ENCODE data around the gene GHR. TPM values are rescaled to one million over a fixed set of nuclear protein-coding genes. Genes with fewer than 3 reads are reported as not detected.

Gene GHR
- total RNA-seq, 1 donor from 2014 or later = 1.3 TPM

- Histone ChIP-seq H3K36me3 (ENCODE audit: control insufficient read depth, insufficient read depth, low read length) (no peaks in the 10 kb centered on the region), H3K4me3 (ENCODE audit: low read depth, low read length) (no peak overlapping the region), H3K27me3 (ENCODE audit: control insufficient read depth, insufficient read depth, low read length) (no peaks in the 10 kb centered on the region)
- TF ChIP-seq, protein P1, sequence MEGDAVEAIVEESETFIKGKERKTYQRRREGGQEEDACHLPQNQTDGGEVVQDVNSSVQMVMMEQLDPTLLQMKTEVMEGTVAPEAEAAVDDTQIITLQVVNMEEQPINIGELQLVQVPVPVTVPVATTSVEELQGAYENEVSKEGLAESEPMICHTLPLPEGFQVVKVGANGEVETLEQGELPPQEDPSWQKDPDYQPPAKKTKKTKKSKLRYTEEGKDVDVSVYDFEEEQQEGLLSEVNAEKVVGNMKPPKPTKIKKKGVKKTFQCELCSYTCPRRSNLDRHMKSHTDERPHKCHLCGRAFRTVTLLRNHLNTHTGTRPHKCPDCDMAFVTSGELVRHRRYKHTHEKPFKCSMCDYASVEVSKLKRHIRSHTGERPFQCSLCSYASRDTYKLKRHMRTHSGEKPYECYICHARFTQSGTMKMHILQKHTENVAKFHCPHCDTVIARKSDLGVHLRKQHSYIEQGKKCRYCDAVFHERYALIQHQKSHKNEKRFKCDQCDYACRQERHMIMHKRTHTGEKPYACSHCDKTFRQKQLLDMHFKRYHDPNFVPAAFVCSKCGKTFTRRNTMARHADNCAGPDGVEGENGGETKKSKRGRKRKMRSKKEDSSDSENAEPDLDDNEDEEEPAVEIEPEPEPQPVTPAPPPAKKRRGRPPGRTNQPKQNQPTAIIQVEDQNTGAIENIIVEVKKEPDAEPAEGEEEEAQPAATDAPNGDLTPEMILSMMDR (IDR thresholded peaks at IDR 0.05; ENCODE audit: insufficient read depth, low read length, severe bottlenecking) = no peak
- FAIRE-seq = no peak
- no peak for DNase-seq (ENCODE audit: low read depth)
These were observed 33.1 kb upstream of the GHR start for GRCh38 chr5:42390115-42390514.

GRCh38 chr5:42392917-42393316 is 30.3 kb upstream of the GHR start:
- FAIRE-seq = no peak
- TF ChIP-seq, protein P1 (IDR thresholded peaks at IDR 0.05; ENCODE audit: insufficient read depth, low read length, severe bottlenecking) = no peak
- H3K27me3 ChIP-seq (ENCODE audit: control insufficient read depth, insufficient read depth, low read length) = no peaks in the 10 kb centered on the region
- DNase-seq (ENCODE audit: low read depth) = no peak
- H3K4me3 ChIP-seq (ENCODE audit: low read depth, low read length) = no peak overlapping the region
- no peaks in the 10 kb centered on the region for H3K36me3 ChIP-seq (ENCODE audit: control insufficient read depth, insufficient read depth, low read length)

- Histone ChIP-seq H3K36me3 (ENCODE audit: control insufficient read depth, insufficient read depth, low read length) (no peaks in the 10 kb centered on the region), H3K4me3 (ENCODE audit: low read depth, low read length) (no peak overlapping the region), H3K27me3 (ENCODE audit: control insufficient read depth, insufficient read depth, low read length) (no peaks in the 10 kb centered on the region)
- DNase-seq (ENCODE audit: low read depth) (no peak), FAIRE-seq (no peak)
- TF ChIP-seq, protein P1 (IDR thresholded peaks at IDR 0.05; ENCODE audit: insufficient read depth, low read length, severe bottlenecking) = no peak
These were observed 27.1 kb upstream of the GHR start for GRCh38 chr5:42396111-42396510.

- no peak for FAIRE-seq
- TF ChIP-seq, protein P1 (IDR thresholded peaks at IDR 0.05; ENCODE audit: insufficient read depth, low read length, severe bottlenecking) = no peak
- no peak for DNase-seq (ENCODE audit: low read depth)
- no peaks in the 10 kb centered on the region for H3K36me3 ChIP-seq (ENCODE audit: control insufficient read depth, insufficient read depth, low read length)
- no peaks in the 10 kb centered on the region for H3K27me3 ChIP-seq (ENCODE audit: control insufficient read depth, insufficient read depth, low read length)
- no peak overlapping the region for H3K4me3 ChIP-seq (ENCODE audit: low read depth, low read length)
These were observed 26.0 kb upstream of the GHR start for GRCh38 chr5:42397267-42397666.

DNA sequence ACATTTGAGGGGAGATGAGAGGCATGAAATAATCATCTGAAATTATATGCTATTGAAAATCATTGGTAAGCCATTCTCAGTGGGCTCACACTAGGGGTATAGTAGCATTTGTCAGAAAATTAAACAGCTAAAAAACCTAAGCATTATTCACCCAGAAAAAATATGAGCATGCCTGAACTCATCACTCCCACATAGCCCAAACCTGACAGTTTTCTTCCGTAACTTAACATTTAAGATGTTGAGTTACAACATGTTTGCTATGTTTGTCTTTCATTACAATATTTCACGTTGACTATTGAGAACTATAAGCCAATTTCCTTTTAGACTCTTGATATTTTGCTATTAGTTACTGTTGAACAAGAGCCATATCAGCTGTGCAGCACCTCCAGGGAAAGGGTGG is 23.5 kb upstream of the GHR start:
- H3K27me3 ChIP-seq (ENCODE audit: control insufficient read depth, insufficient read depth, low read length) = no peaks in the 10 kb centered on the region
- no peak overlapping the region for H3K4me3 ChIP-seq (ENCODE audit: low read depth, low read length)
- FAIRE-seq = no peak
- peak; percentile 89 for DNase-seq (ENCODE audit: low read depth)
- H3K36me3 ChIP-seq (ENCODE audit: control insufficient read depth, insufficient read depth, low read length) = no peaks in the 10 kb centered on the region
- TF ChIP-seq, protein P1 (IDR thresholded peaks at IDR 0.05; ENCODE audit: insufficient read depth, low read length, severe bottlenecking) = no peak

DNA sequence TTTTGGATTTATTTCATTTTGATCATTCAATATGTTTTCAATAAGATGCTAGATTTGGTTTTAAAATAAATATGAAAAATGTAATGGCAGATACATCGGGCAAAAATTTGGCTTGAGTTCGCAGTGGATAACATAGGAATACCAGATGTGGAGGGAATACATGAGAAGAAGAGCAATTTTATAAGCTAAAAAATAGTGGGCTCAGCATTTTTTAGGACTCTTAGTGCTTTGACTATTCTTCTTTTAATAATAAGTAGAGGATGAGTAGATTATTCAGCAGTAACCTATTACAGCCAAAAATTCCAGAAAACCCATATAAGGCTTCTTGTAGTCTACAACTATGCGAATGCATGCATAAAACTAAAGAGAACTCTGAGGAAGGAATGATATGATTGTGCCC is 22.8 kb upstream of the GHR start:
- Histone ChIP-seq H3K36me3 (ENCODE audit: control insufficient read depth, insufficient read depth, low read length) (no peaks in the 10 kb centered on the region), H3K4me3 (ENCODE audit: low read depth, low read length) (no peak overlapping the region), H3K27me3 (ENCODE audit: control insufficient read depth, insufficient read depth, low read length) (no peaks in the 10 kb centered on the region)
- no peak for FAIRE-seq
- TF ChIP-seq, protein P1 (IDR thresholded peaks at IDR 0.05; ENCODE audit: insufficient read depth, low read length, severe bottlenecking) = no peak
- no peak for DNase-seq (ENCODE audit: low read depth)
